Neuronal stem cell (in vitro differentiated cells): Measurements from ENCODE around the gene STX16.

Experiments used
- DNase-seq: peaks from one replicate; pipeline ENCODE4 v3.0.0-alpha.2; 2013; ENCODE audit warnings: low spot score
- H2AFZ ChIP-seq: one replicate; pipeline ENCODE4 v1.6.1; 2013; ENCODE audit warnings: mild to moderate bottlenecking, low read length, inconsistent platforms
- H2AK5ac ChIP-seq: 2 replicates; pipeline ENCODE4 v1.6.1; 2013; ENCODE audit warnings: low read depth, mild to moderate bottlenecking, inconsistent platforms, low read length, moderate library complexity, mixed read lengths
- H2BK120ac ChIP-seq: 2 replicates; pipeline ENCODE4 v1.6.1; 2013; ENCODE audit warnings: low read depth, mild to moderate bottlenecking, inconsistent platforms, low read length, moderate library complexity, mixed read lengths
- H2BK12ac ChIP-seq: one replicate; pipeline ENCODE4 v1.6.1; 2013; ENCODE audit warnings: low read length, inconsistent platforms
- H2BK15ac ChIP-seq: 2 replicates; pipeline ENCODE4 v1.6.1; 2013; ENCODE audit warnings: mild to moderate bottlenecking, low read length, inconsistent platforms, mixed read lengths
- H2BK5ac ChIP-seq: one replicate; pipeline ENCODE4 v1.6.1; 2013; ENCODE audit warnings: inconsistent platforms, mild to moderate bottlenecking, low read length, moderate library complexity
- H3K14ac ChIP-seq: one replicate; pipeline ENCODE4 v1.6.1; 2013; ENCODE audit warnings: low read length, inconsistent platforms
- H3K18ac ChIP-seq: 2 replicates; pipeline ENCODE4 v1.6.1; 2013; ENCODE audit warnings: low read length, inconsistent platforms
- H3K23ac ChIP-seq: 2 replicates; pipeline ENCODE4 v1.6.1; 2013; ENCODE audit warnings: low read depth, mild to moderate bottlenecking, mixed read lengths, low read length, inconsistent platforms; ENCODE audit not compliant: poor library complexity
- H3K27ac ChIP-seq: replicated peaks from 3 replicates; pipeline ENCODE4 v1.5.1; 2013; ENCODE audit warnings: low read length, inconsistent platforms
- H3K27me3 ChIP-seq, 3 experiments: 2 replicates each; pipeline ENCODE4 v1.6.1; 2013; ENCODE audit warnings: low read length in 3 of 3, mild to moderate bottlenecking in 2 of 3, inconsistent platforms in 1 of 3, low read depth in 1 of 3, mixed read lengths in 1 of 3, moderate library complexity in 1 of 3; ENCODE audit not compliant: control insufficient read depth in 3 of 3, insufficient read depth in 3 of 3
- H3K36me3 ChIP-seq, 2 donors: replicated peaks in 1 of 2; 2 replicates each; pipeline ENCODE4 v1.6.1; 2013; ENCODE audit warnings: low read length in 2 of 2; ENCODE audit not compliant: control insufficient read depth in 2 of 2, insufficient read depth in 2 of 2
- H3K4ac ChIP-seq: 2 replicates; pipeline ENCODE4 v1.6.1; 2013; ENCODE audit warnings: inconsistent platforms, mild to moderate bottlenecking, low read length, moderate library complexity
- H3K4me1 ChIP-seq, 2 donors: 1 replicate in 1 of 2; 2 replicates in 1 of 2; pipeline ENCODE4 v1.6.1; 2013; ENCODE audit warnings: low read length in 2 of 2, low read depth in 1 of 2; ENCODE audit not compliant: control insufficient read depth in 2 of 2, insufficient read depth in 1 of 2
- H3K4me2 ChIP-seq: one replicate; pipeline ENCODE4 v1.6.1; 2013; ENCODE audit warnings: mild to moderate bottlenecking, low read length, inconsistent platforms; ENCODE audit not compliant: insufficient read depth, poor library complexity, severe bottlenecking
- H3K4me3 ChIP-seq, 2 donors: 2 replicates each; pipeline ENCODE4 v1.5.1; 2013; ENCODE audit warnings: low read length in 2 of 2, mild to moderate bottlenecking in 2 of 2, inconsistent platforms in 1 of 2, moderate library complexity in 1 of 2
- H3K79me1 ChIP-seq: one replicate; pipeline ENCODE4 v1.6.1; 2013; ENCODE audit warnings: low read depth, mild to moderate bottlenecking, inconsistent platforms, low read length, moderate library complexity
- H3K9ac ChIP-seq: one replicate; pipeline ENCODE4 v1.6.1; 2013; ENCODE audit warnings: mild to moderate bottlenecking, low read depth, low read length, inconsistent platforms; ENCODE audit not compliant: poor library complexity
- H3K9me3 ChIP-seq, 2 donors: replicated peaks in 1 of 2; 2 replicates each; pipeline versions ENCODE3 to v1.6.1; 2013; ENCODE audit warnings: low read length in 2 of 2, mild to moderate bottlenecking in 2 of 2, inconsistent platforms in 1 of 2, low read depth in 1 of 2, mixed read lengths in 1 of 2, moderate library complexity in 1 of 2; ENCODE audit not compliant: control insufficient read depth in 2 of 2, insufficient read depth in 1 of 2
- H4K8ac ChIP-seq: one replicate; pipeline ENCODE4 v1.6.1; 2013; ENCODE audit warnings: low read depth, mild to moderate bottlenecking, inconsistent platforms, low read length, moderate library complexity
- H4K91ac ChIP-seq: one replicate; pipeline ENCODE4 v1.6.1; 2013; ENCODE audit warnings: low read length, low read depth, mild to moderate bottlenecking, inconsistent platforms; ENCODE audit not compliant: poor library complexity
- WGBS, 2 donors: extraction: QIAGEN DNeasy Blood & Tissue Kit; methylation state at CpG; one replicate each; pipeline ENCODE4 v1.1.7; 2013; ENCODE audit warnings: missing lambda C conversion rate in 2 of 2, mixed read lengths in 1 of 2; ENCODE audit not compliant: insufficient read length in 2 of 2, insufficient replicate concordance in 1 of 2; ENCODE audit errors: extremely low coverage in 2 of 2; 5-methylcytosine and 5-hydroxymethylcytosine counted together

The STX16 gene

GRCh38 chr20:58624687-58625086 is 26.4 kb upstream of the STX16 start:
- no peak overlapping the region for H3K27ac ChIP-seq
- H2BK5ac ChIP-seq: no peak overlapping the region
- no peak overlapping the region for H4K8ac ChIP-seq
- no peak overlapping the region for H2BK120ac ChIP-seq
- peaks cover 0 to 3% (median 0%) of the 10 kb centered on the region in 3 experiments for H3K27me3 ChIP-seq
- H3K9ac ChIP-seq: no peak overlapping the region
- H3K9me3 ChIP-seq: peaks cover 12 to 18% of the 10 kb centered on the region in 2 donors
- H3K79me1 ChIP-seq: peaks cover 2% of the 10 kb centered on the region
- H3K4me2 ChIP-seq: no peak overlapping the region
- H3K36me3 ChIP-seq: no peaks in the 10 kb centered on the region
- no peak overlapping the region for H2BK15ac ChIP-seq
- H3K4me3 ChIP-seq: no peak overlapping the region
- H2AK5ac ChIP-seq: no peak overlapping the region
- no peak overlapping the region for H3K18ac ChIP-seq
- no peak overlapping the region for H2BK12ac ChIP-seq
- no peak overlapping the region for H2AFZ ChIP-seq
- no peak overlapping the region for H3K4ac ChIP-seq
- peak overlapping the region; percentile 2 for H3K23ac ChIP-seq
- no CpG with 5 or more reads among the region's 10 CpGs for WGBS, 2 donors
- H3K4me1 ChIP-seq: peaks cover 2 to 4% of the 10 kb centered on the region in 2 donors
- DNase-seq: no peak
- no peak overlapping the region for H3K14ac ChIP-seq
- H4K91ac ChIP-seq: no peak overlapping the region

DNA sequence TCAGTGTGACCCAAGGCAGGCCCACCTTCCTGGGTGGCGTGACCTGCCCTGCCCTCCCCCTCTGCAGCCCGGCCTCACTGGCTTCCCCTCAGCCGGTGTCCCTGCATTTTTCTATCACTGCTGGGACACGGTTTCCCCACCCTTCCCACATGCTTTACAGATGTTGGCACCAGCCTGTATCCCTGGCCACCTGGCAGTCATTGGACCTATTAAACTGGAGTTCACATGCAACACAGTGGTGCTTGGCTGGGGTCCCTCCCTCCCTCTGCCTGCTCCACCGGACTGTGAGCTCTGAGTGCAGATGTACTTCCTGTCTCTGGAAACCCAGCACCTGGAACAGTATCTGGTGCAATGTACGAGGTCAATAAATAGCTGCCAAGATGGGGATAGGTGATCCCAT is 25.5 kb upstream of the STX16 start:
- Histone ChIP-seq H3K4ac (no peak overlapping the region), H4K91ac (no peak overlapping the region), H3K18ac (no peak overlapping the region), H2AFZ (no peak overlapping the region), H2BK120ac (no peak overlapping the region), H2BK5ac (no peak overlapping the region), H3K27me3 (peaks cover 0 to 3% (median 0%) of the 10 kb centered on the region in 3 experiments), H3K4me3 (no peak overlapping the region), H2AK5ac (no peak overlapping the region), H3K14ac (no peak overlapping the region), H3K36me3 (no peaks in the 10 kb centered on the region), H3K4me2 (no peak overlapping the region), H4K8ac (no peak overlapping the region), H3K27ac (no peak overlapping the region), H3K4me1 (peaks cover 2 to 4% of the 10 kb centered on the region in 2 donors), H2BK12ac (no peak overlapping the region), H3K9me3 (peaks cover 10 to 18% of the 10 kb centered on the region in 2 donors), H3K9ac (peak overlapping the region; percentile 5), H2BK15ac (no peak overlapping the region), H3K23ac (no peak overlapping the region), H3K79me1 (peaks cover 2% of the 10 kb centered on the region)
- no peak for DNase-seq
- WGBS, 2 donors: no CpG with 5 or more reads among the region's 6 CpGs

DNA sequence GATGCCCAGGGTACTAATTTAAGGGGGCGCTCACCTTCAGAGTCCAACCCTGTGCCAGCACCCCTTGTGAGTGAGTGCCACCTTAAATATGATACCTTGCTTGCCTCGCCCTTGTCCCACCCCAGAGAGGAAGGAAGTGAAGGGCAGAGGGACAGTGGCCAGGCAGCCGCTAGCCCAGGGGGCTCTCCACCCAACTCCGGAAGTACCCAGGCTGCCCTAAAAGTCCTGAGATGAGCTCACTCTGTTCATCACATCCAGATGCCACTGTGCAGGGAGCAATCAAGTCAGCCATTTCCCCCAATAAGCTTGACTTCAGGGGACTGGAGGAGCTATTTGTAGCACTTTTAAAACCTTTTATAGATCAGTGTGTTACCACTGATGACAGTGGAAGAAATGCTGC is 25.0 kb upstream of the STX16 start:
- Histone ChIP-seq H3K9ac (no peak overlapping the region), H3K23ac (no peak overlapping the region), H4K8ac (no peak overlapping the region), H3K4me2 (no peak overlapping the region), H2BK120ac (no peak overlapping the region), H3K27me3 (peaks cover 0 to 3% (median 0%) of the 10 kb centered on the region in 3 experiments), H2AK5ac (no peak overlapping the region), H4K91ac (no peak overlapping the region), H3K36me3 (no peaks in the 10 kb centered on the region), H3K4ac (no peak overlapping the region), H3K27ac (no peak overlapping the region), H3K18ac (no peak overlapping the region), H3K4me1 (peaks cover 2 to 4% of the 10 kb centered on the region in 2 donors), H2AFZ (no peak overlapping the region), H2BK12ac (no peak overlapping the region), H3K4me3 (no peak overlapping the region), H3K14ac (no peak overlapping the region), H2BK15ac (no peak overlapping the region), H3K79me1 (peaks cover 2% of the 10 kb centered on the region), H2BK5ac (no peak overlapping the region), H3K9me3 (peaks cover 10 to 18% of the 10 kb centered on the region in 2 donors)
- no peak for DNase-seq
- WGBS, 2 donors: no CpG with 5 or more reads among the region's 4 CpGs

- Histone ChIP-seq H2BK5ac (no peak overlapping the region), H3K9me3 (peaks cover 10 to 12% of the 10 kb centered on the region in 2 donors), H3K18ac (no peak overlapping the region), H2AFZ (no peak overlapping the region), H2AK5ac (no peak overlapping the region), H3K4ac (no peak overlapping the region), H3K4me3 (no peak overlapping the region), H3K36me3 (no peaks in the 10 kb centered on the region), H3K4me1 (peaks cover 2 to 4% of the 10 kb centered on the region in 2 donors), H3K27ac (no peak overlapping the region), H3K4me2 (no peak overlapping the region), H3K27me3 (peaks cover 0 to 3% (median 0%) of the 10 kb centered on the region in 3 experiments), H3K79me1 (peaks cover 2% of the 10 kb centered on the region), H2BK120ac (no peak overlapping the region), H2BK15ac (no peak overlapping the region), H4K8ac (no peak overlapping the region), H3K9ac (no peak overlapping the region), H3K23ac (no peak overlapping the region), H4K91ac (no peak overlapping the region), H3K14ac (no peak overlapping the region), H2BK12ac (no peak overlapping the region)
- no CpG with 5 or more reads among the region's 11 CpGs for WGBS, 2 donors
- DNase-seq: no peak
Measured at GRCh38 chr20:58627212-58628072, 23.6 kb upstream of the STX16 start.
